Small intestine (tissue), 7 donors: ENCODE results near the gene AAMP. TPM values are rescaled to one million over a fixed set of nuclear protein-coding genes. Genes with fewer than 3 reads are reported as not detected.
"Not testable (repeated sequence)": the region's sequence is repeated elsewhere in the genome, so short reads cannot be mapped to it uniquely, and the experiment has no call there.

ENCODE experiments used
- DNase-seq, 2 donors: peaks; one replicate each; pipeline versions ENCODE4 v3.0.0 to v3.0.0-alpha.2; 2013
- FAIRE-seq: peaks from 2 replicates; lab custom pipeline; 2012; peaks lifted over from hg19 to GRCh38; lab: Jason Lieb, UNC
- H3K27ac ChIP-seq, 3 donors: one replicate each; pipeline ENCODE4 v1.5.1; 2013; ENCODE audit warnings: low read length in 2 of 3, mild to moderate bottlenecking in 2 of 3, control low read depth in 1 of 3, inconsistent platforms in 1 of 3, low read depth in 1 of 3, moderate library complexity in 1 of 3
- H3K27me3 ChIP-seq, 3 donors: one replicate each; pipeline ENCODE4 v1.6.1; 2013; ENCODE audit warnings: low read length in 3 of 3, inconsistent platforms in 1 of 3; ENCODE audit not compliant: control insufficient read depth in 3 of 3, insufficient read depth in 3 of 3
- H3K36me3 ChIP-seq, 3 donors: one replicate each; pipeline ENCODE4 v1.6.1; 2013; ENCODE audit warnings: low read length in 3 of 3, inconsistent platforms in 1 of 3, low read depth in 1 of 3, mild to moderate bottlenecking in 1 of 3, moderate library complexity in 1 of 3; ENCODE audit not compliant: control insufficient read depth in 3 of 3, insufficient read depth in 2 of 3
- H3K4me1 ChIP-seq, 3 donors: one replicate each; pipeline ENCODE4 v1.6.1; 2013; ENCODE audit warnings: low read length in 2 of 3, inconsistent platforms in 1 of 3, low read depth in 1 of 3, mild to moderate bottlenecking in 1 of 3, moderate library complexity in 1 of 3; ENCODE audit not compliant: control insufficient read depth in 3 of 3, insufficient read depth in 2 of 3
- H3K4me3 ChIP-seq, 3 donors: one replicate each; pipeline ENCODE4 v1.5.1; 2013; ENCODE audit warnings: low read length in 3 of 3, control low read depth in 1 of 3, inconsistent platforms in 1 of 3, low read depth in 1 of 3, mild to moderate bottlenecking in 1 of 3, moderate library complexity in 1 of 3
- H3K9me3 ChIP-seq, 2 donors: one replicate each; pipeline ENCODE4 v1.6.1; 2013; ENCODE audit warnings: low read depth in 1 of 2, low read length in 1 of 2; ENCODE audit not compliant: control insufficient read depth in 2 of 2, insufficient read depth in 1 of 2
- WGBS, 3 donors: extraction: QIAGEN DNeasy Blood & Tissue Kit; methylation state at CpG; one replicate each; pipeline ENCODE4 v1.1.7; 2013; 5-methylcytosine and 5-hydroxymethylcytosine counted together
- polyA plus RNA-seq, 4 donors: library from polyadenylated mRNA; stranded (reverse) in 3 of 4; unstranded in 1 of 4; fragments of 200-250 nt in 3 of 4; fragments of 120-200 nt in 1 of 4; gene quantifications; one replicate each; pipeline versions ENCODE4 v1.2.1 to v1.2.3, GENCODE V29; 2013
- donor health status: healthy with polysubstance abuse.
- donor health status: control.
- donor health status: control.
- donor health status: Bipolar disorder and iron deficiency.
- donor health status: healthy.

The AAMP gene
- polyA plus RNA-seq, 4 donors: 101 to 134 (median 118) TPM

DNA sequence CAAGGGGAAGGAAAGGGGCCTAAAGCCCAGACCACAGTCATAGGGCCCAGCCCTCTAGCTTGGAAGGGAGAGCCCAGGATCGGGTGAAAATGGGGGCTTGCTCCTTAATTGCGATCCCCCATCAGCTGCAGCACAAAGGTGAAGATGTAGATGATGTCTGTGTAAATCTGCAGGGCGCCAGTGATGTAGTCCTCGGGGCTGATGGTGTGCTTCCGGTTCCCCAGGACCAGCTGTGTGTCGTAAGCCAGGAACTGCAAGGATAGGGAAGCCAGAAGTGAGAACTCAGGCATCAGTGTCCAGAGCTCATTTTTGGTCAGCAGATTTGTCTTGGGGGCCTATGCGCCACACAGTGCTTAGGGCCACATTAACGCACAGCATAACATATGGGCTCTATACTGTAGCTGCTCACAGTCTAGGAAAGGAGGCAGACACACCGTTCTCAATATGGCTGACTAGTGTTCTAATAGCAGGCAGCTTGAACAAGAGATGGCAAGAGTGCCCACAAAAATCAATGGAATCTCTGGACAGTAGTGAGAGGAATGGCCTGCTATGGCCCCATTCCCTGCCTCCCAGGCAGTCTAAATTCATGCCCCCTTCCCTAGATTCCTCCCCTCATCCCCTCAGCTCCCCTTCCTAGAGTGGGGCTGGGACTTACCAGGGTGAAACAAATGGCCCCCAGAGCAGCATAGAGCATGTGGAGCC is 5.6 kb upstream of the AAMP start:
- no peak for FAIRE-seq
- no peak for DNase-seq
- 84 to 91% (median 85%) methylated on average over 9 of the region's 9 CpGs for whole genome bisulfite sequencing, 3 donors
- H3K4me3 ChIP-seq: no peak overlapping the region
- H3K36me3 ChIP-seq: peaks cover 17 to 86% (median 40%) of the 10 kb centered on the region in 3 donors
- no peaks in the 10 kb centered on the region for H3K27me3 ChIP-seq
- peaks cover 0 to 24% (median 4%) of the 10 kb centered on the region in 3 donors for H3K4me1 ChIP-seq
- peak overlapping the region in 1 of 3 donors; percentile 27 for H3K27ac ChIP-seq
- H3K9me3 ChIP-seq: no peaks in the 10 kb centered on the region

DNA sequence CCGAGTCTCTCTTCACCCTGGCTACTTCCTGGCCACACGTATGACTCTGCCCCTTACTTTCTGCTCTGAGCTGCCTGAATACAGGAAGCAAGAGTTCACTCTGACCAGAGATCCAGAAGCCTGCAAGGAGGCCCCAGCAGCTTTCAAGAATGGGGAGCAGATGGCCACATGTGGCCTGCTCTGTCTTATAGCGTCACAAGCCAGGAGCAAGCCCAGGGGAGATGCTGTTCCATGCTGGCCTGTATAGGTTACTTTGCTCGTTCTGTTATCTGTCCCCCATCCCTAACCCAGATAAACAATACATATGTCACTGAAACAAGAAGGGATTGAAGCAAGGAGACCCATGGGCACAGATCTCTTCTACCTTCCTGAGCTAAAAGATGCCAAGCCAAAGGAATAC is 4.6 kb upstream of the AAMP start:
- WGBS, 3 donors: 77 to 78% (median 77%) methylated on average over 4 of the region's 4 CpGs
- Histone ChIP-seq H3K4me1 (peaks cover 0 to 24% (median 4%) of the 10 kb centered on the region in 3 donors), H3K36me3 (peaks cover 7 to 77% (median 36%) of the 10 kb centered on the region in 3 donors), H3K27me3 (no peaks in the 10 kb centered on the region), H3K27ac (peak overlapping the region in 2 of 3 donors; percentile 14 to 55), H3K9me3 (no peaks in the 10 kb centered on the region), H3K4me3 (no peak overlapping the region)
- no peak for FAIRE-seq
- no peak for DNase-seq

DNA sequence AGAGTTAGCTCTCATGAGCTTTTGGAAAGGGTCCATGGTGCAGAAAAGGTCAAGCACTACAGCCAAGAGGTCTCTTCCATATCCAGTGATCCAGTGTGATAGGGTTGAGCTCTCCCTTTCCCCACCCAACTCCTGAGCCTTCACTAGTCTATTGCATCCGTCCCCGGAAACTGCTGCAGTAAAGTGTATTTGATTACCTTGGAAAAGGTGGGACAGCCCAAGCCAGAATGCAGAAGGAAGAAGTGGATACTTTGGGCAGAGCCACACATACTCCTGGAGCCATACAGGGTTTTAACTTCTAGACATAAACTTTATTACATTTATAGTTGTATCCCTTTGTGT is 3.9 kb upstream of the AAMP start:
- Histone ChIP-seq H3K4me1 (peaks cover 0 to 27% (median 4%) of the 10 kb centered on the region in 3 donors), H3K36me3 (peaks cover 3 to 73% (median 29%) of the 10 kb centered on the region in 3 donors), H3K9me3 (no peaks in the 10 kb centered on the region), H3K27me3 (no peaks in the 10 kb centered on the region), H3K4me3 (no peak overlapping the region), H3K27ac (peak overlapping the region; percentile 4 to 55 (median 38))
- no peak for DNase-seq
- FAIRE-seq: no peak
- WGBS, 3 donors: 67 to 78% (median 73%) methylated on average over 2 of the region's 2 CpGs

DNA sequence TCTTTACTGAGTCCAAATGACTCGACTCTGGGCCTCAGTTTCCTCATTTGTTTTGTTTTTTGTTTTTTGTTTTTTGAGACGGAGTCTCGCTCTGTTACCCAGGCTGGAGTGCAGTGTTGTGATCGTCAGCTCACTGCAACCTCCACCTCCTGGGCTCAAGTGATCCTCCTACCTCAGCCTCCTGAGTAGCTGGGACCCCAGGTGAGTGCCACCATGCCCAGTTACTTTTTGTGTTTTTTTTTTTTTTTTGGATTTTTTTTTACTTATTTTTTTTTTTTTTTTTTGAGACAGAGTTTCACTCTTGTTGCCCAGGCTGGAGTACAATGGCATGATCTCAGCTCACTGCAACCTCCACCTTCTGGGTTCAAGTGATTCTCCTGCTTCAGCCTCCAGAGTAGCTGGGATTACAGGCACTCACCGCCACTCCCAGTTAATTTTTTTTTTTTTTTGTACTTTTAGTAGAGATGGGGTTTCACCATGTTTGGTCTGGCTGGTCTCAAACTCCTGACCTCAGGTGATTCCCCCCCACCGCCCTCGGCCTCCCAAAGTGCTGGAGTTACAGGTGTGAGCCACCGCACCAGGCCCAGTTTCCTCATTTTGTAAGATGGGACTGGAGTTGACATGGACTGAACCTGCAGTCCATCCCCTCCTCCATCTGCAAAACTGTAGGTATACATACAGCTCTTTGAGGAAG is 3.4 kb upstream of the AAMP start:
- WGBS, 3 donors: 79 to 83% (median 81%) methylated on average over 8 of the region's 8 CpGs
- peaks cover 0 to 28% (median 4%) of the 10 kb centered on the region in 3 donors for H3K4me1 ChIP-seq
- H3K9me3 ChIP-seq, FAIRE-seq, H3K27me3 ChIP-seq, H3K4me3 ChIP-seq, DNase-seq: not testable (repeated sequence)
- peak overlapping the region; percentile 43 to 80 (median 77) for H3K27ac ChIP-seq
- peaks cover 3 to 69% (median 25%) of the 10 kb centered on the region in 3 donors for H3K36me3 ChIP-seq

DNA sequence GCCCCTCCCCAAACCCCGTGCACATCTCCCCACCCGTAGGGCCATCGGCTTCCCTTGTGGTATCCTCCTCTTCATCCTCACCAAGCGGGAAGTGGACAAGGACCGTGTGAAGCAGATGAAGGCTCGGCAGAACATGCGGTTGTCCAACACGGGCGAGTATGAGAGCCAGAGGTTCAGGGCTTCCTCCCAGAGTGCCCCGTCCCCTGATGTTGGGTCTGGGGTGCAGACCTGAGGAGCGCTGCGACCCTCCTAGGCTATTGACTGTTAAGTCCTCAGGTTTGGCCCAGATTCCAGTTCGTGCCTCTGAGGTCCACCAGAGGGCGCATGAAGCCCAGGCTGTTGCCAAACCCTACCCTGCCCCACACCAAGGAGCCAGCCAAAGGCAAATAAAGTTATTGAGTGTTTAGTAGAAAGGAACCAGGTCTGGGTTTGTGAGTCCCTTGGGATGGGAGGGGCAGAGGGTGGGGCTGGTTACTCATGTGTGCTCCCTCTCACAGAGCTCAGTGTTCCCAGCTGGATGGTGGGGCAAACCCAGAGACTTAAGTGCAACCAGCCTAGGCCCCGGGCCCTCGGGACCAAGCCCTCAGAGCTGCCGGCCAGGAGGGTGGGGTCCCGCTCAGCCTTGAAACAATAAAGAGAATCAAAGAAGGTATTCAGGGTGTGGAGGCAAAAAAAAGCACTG is 2.7 kb upstream of the AAMP start:
- FAIRE-seq (no peak), DNase-seq (peak; percentile 92 to 98)
- Histone ChIP-seq H3K27ac (peak overlapping the region; percentile 48 to 80 (median 77)), H3K36me3 (peaks cover 3 to 68% (median 24%) of the 10 kb centered on the region in 3 donors), H3K9me3 (no peaks in the 10 kb centered on the region), H3K27me3 (no peaks in the 10 kb centered on the region), H3K4me1 (peaks cover 0 to 28% (median 4%) of the 10 kb centered on the region in 3 donors), H3K4me3 (no peak overlapping the region)
- 17 to 25% (median 19%) methylated on average over 18 of the region's 18 CpGs for WGBS, 3 donors

DNA sequence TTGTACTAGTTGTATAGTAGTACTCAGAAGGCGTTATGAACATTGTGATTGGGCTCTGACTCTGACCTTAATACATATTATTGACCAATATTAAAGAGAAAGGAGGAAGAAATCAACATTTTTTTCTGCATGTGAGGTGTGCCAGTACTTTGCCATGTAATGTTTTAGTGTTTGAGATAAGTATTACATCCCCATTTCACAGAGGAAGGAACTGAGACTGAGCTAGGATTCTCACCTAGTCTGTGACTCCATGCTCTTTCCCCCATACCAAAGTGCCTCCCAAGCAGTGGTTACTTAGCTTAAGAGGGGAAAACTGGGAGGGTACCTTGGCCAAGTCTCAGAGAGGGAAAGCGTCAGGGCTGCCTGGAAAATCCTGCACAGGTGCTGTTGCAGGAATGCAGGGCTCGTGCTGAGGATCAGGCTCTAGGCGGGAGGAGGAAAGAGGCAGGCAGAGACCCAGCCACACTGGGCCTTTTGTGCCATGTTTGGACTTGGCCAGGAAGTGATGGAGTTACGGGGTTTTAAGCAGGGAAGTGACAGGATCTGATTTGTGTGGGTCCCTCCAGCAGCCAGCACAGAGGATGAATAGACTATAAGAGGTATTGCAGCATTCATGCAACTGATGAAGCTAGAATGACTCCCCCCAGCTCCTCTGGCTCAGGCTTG is 2.1 kb upstream of the AAMP start:
- peaks cover 0 to 28% (median 4%) of the 10 kb centered on the region in 3 donors for H3K4me1 ChIP-seq
- H3K27me3 ChIP-seq: no peaks in the 10 kb centered on the region
- H3K36me3 ChIP-seq: peaks cover 3 to 68% (median 22%) of the 10 kb centered on the region in 3 donors
- H3K4me3 ChIP-seq: peak overlapping the region in 1 of 3 donors; percentile 90
- peak overlapping the region; percentile 66 to 80 (median 77) for H3K27ac ChIP-seq
- no peaks in the 10 kb centered on the region for H3K9me3 ChIP-seq
- DNase-seq (peak in 1 of 2 donors; percentile 34), FAIRE-seq (no peak)
- 45 to 55% (median 54%) methylated on average over 5 of the region's 5 CpGs for WGBS, 3 donors

DNA sequence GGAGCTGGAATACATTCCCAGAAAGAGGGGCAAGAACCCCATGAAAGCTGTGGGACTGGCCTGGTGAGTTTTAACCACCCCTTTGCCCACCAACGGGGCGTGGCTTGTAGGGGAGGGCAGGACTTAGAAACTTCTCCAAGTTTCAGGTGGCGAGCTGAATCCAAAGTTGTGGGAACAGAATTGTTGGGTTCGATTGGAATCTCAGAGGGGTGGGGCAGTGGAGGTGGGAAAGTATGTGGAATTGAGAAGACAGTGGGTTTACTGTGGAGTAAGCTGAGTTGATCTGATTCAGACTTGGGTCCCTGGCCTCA is 1.5 kb upstream of the AAMP start:
- no peaks in the 10 kb centered on the region for H3K9me3 ChIP-seq
- H3K27ac ChIP-seq: peak overlapping the region; percentile 49 to 77 (median 66)
- DNase-seq: peak in 1 of 2 donors; percentile 51
- no peaks in the 10 kb centered on the region for H3K27me3 ChIP-seq
- no peak for FAIRE-seq
- peak overlapping the region; percentile 14 to 90 (median 78) for H3K4me3 ChIP-seq
- H3K36me3 ChIP-seq: peaks cover 3 to 68% (median 19%) of the 10 kb centered on the region in 3 donors
- 14 to 48% (median 15%) methylated on average over 4 of the region's 4 CpGs for WGBS, 3 donors
- peaks cover 0 to 28% (median 4%) of the 10 kb centered on the region in 3 donors for H3K4me1 ChIP-seq
